HepG2 (cell line): ENCODE measurements around the gene DACT2. TPM values are rescaled to one million over a fixed set of nuclear protein-coding genes. Genes with fewer than 3 reads are reported as not detected.
A peak's percentile ranks its signal among the peaks of the same experiment; 100 is the strongest.

ENCODE experiments used
- CBFB ChIP-seq: sonication (generic); formaldehyde crosslinking; IDR thresholded peaks from 2 replicates; pipeline ENCODE4 v1.4.0; 2020; ENCODE audit warnings: missing genetic modification reagents
- GABPA ChIP-seq, 2 experiments: IDR thresholded peaks; 2 replicates each; pipeline ENCODE4 v1.6.1; 2011 to 2016; ENCODE audit warnings: low read depth in 2 of 2, low read length in 1 of 2, missing biosample characterization in 1 of 2, missing genetic modification characterization in 1 of 2
- HIVEP1 ChIP-seq: sonication (generic); formaldehyde crosslinking; IDR thresholded peaks from 2 replicates; pipeline ENCODE4 v1.4.0; 2020; ENCODE audit warnings: mild to moderate bottlenecking, missing genetic modification reagents
- HNF4A ChIP-seq: sonication (generic); formaldehyde crosslinking; IDR thresholded peaks from 2 replicates; pipeline ENCODE4 v1.4.0; 2020; ENCODE audit warnings: missing genetic modification reagents
- KAT7 ChIP-seq: IDR thresholded peaks from 2 replicates; pipeline ENCODE4 v1.6.1; 2018; ENCODE audit warnings: borderline replicate concordance, missing compliant biosample characterization
- LCORL ChIP-seq, 2 experiments: fragments of 450-650 bp in 1 of 2; sonication (generic) in 1 of 2; formaldehyde crosslinking in 1 of 2; IDR thresholded peaks; 2 replicates each; pipeline versions ENCODE4 v1.5.0 to v1.6.1; 2017 to 2020; ENCODE audit warnings: antibody characterized with exemption in 1 of 2, missing genetic modification reagents in 1 of 2
- NCOA1 ChIP-seq: sonication (generic); formaldehyde crosslinking; IDR thresholded peaks from 2 replicates; pipeline ENCODE4 v1.9.0; 2021; ENCODE audit warnings: missing genetic modification reagents
- RCOR2 ChIP-seq: IDR thresholded peaks from 2 replicates; pipeline ENCODE4 v1.6.1; 2016; ENCODE audit warnings: missing biosample characterization, missing genetic modification reagents
- RELA ChIP-seq: sonication (generic); formaldehyde crosslinking; IDR thresholded peaks from 2 replicates; pipeline ENCODE4 v1.4.0; 2020; ENCODE audit warnings: missing genetic modification reagents
- SRSF1 ChIP-seq: fragments of 200-400 bp; formaldehyde crosslinking; optimal IDR thresholded peaks from 2 replicates; pipeline ENCODE3; 2017; ENCODE audit warnings: mild to moderate bottlenecking, low read depth, low read length, moderate library complexity
- XRCC5 ChIP-seq: fragments of 200-400 bp; formaldehyde crosslinking; optimal IDR thresholded peaks from 2 replicates; pipeline ENCODE3; 2017; ENCODE audit warnings: mild to moderate bottlenecking, low read length
- ZBTB7B ChIP-seq: sonication (generic); formaldehyde crosslinking; IDR thresholded peaks from 2 replicates; pipeline ENCODE4 v1.4.0; 2020; ENCODE audit warnings: missing genetic modification reagents
- ZKSCAN1 ChIP-seq: fragments of 150-350 bp; IDR thresholded peaks from 2 replicates; pipeline ENCODE4 v1.6.1; 2014; ENCODE audit warnings: low read length
- ZNF644 ChIP-seq: IDR thresholded peaks from 2 replicates; pipeline ENCODE4 v1.6.1; 2016; ENCODE audit warnings: low read depth
- polyA plus RNA-seq, 8 experiments: library from polyadenylated mRNA; depleted of rRNA in 3 of 8; stranded (reverse) in 7 of 8; unstranded in 1 of 8; fragments of >200 nt; fragmentation: Illumina TruSeq in 4 of 8; extraction: Trizol in 4 of 8; gene quantifications; 2 replicates each; pipeline versions ENCODE4 v1.2.1 to v1.2.3, GENCODE V29; 2011 to 2016; ENCODE audit warnings: low read depth in 4 of 8, missing spikeins in 1 of 8, mixed read lengths in 1 of 8; ENCODE audit not compliant: insufficient read depth in 1 of 8
- total RNA-seq, 5 experiments: library from RNA; depleted of rRNA; stranded (reverse); fragments of >200 nt; fragmentation: Illumina TruSeq; extraction: Trizol; gene quantifications; 2 replicates each; pipeline ENCODE4 v1.2.3, GENCODE V29; 2016; ENCODE audit warnings: low read depth in 1 of 5
- TF ChIP-seq, protein P1 (sequence below): sonication (generic); formaldehyde crosslinking; IDR thresholded peaks from 2 replicates; pipeline ENCODE4 v1.4.0; 2020; ENCODE audit warnings: missing genetic modification reagents
- TF ChIP-seq, protein P2 (sequence below): sonication (generic); formaldehyde crosslinking; IDR thresholded peaks from 2 replicates; pipeline ENCODE4 v1.5.1; 2020; ENCODE audit warnings: mild to moderate bottlenecking, missing genetic modification reagents, borderline replicate concordance
- TF ChIP-seq, protein P3 (sequence below): sonication (generic); formaldehyde crosslinking; IDR thresholded peaks from 2 replicates; pipeline ENCODE4 v1.5.0; 2020; ENCODE audit warnings: mild to moderate bottlenecking, missing genetic modification reagents, moderate library complexity
- TF ChIP-seq, protein P4 (sequence below): IDR thresholded peaks from 2 replicates; pipeline ENCODE4 v1.6.1; 2016

Gene DACT2
- total and polyA plus RNA-seq, 2 of the 13 experiments (the other 11 are each of a cell fraction or from before 2014, with no cell fraction given): 0.15 TPM; not detected in 1

DNA sequence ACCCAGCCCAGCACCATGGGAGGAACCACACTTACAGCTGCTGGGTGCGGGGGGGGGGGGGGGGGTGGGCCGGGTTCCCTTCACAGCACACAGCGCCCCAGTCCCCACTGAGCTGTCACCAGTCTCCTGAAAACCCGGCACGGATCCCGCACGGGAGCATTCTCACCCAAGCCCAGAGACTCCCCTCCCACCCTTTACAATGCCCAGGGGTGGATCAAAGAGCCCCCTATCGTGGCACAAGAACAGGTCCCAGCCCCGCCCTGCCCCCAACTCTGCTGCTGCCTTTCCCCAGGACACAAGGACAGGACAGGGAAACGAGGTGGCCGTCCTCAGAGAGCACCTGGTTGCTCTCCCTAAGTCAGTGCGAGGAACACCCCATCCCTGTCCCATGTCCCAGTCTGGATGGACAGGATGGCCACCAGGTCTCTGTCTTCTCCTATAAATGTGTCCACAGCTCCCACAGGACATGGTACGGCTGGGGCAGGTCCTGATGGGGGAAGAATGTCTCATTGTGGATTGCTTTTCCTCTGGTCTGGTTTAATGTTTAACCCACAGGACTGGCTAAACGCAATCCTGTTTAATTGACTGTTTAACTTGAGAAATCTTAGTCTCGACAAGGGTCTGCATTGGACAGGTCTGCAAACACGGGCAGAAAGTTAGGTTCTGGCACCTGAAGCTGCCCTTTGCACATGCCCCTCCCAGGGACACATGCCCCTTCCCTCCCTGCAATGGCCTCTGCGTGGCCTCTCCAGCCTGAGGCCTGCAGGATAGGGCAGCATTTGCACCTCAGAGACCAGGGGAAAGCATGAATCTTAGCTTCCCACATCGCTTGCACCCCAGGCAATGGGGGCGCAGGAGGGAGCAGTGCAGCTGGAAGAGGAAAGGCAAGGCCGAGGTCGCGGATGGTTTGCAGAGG is 45.3 kb downstream of the DACT2 start (continued):
- TF ChIP-seq, protein P1, sequence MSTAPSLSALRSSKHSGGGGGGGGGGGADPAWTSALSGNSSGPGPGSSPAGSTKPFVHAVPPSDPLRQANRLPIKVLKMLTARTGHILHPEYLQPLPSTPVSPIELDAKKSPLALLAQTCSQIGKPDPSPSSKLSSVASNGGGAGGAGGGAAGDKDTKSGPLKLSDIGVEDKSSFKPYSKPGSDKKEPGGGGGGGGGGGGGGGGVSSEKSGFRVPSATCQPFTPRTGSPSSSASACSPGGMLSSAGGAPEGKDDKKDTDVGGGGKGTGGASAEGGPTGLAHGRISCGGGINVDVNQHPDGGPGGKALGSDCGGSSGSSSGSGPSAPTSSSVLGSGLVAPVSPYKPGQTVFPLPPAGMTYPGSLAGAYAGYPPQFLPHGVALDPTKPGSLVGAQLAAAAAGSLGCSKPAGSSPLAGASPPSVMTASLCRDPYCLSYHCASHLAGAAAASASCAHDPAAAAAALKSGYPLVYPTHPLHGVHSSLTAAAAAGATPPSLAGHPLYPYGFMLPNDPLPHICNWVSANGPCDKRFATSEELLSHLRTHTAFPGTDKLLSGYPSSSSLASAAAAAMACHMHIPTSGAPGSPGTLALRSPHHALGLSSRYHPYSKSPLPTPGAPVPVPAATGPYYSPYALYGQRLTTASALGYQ (CRISPR knock-in tag): peak; percentile 61; the same call in 1 of the 2 replicates
- no peak for TF ChIP-seq CBFB (CRISPR knock-in tag)
- peak; percentile 92 for TF ChIP-seq HNF4A (CRISPR knock-in tag)
- TF ChIP-seq KAT7 (CRISPR knock-in tag): peak; percentile 32; the same call in 1 of the 2 replicates
- TF ChIP-seq SRSF1: no peak
- TF ChIP-seq RELA (CRISPR knock-in tag): 0 out of 2 replicates have a peak, but pooled peaks have one; percentile 15
- peak; percentile 81; the same call in 1 of the 2 replicates for TF ChIP-seq ZBTB7B (CRISPR knock-in tag)
- peak; percentile 71; the same call in 1 of the 2 replicates for TF ChIP-seq ZNF644
- TF ChIP-seq, protein P2, sequence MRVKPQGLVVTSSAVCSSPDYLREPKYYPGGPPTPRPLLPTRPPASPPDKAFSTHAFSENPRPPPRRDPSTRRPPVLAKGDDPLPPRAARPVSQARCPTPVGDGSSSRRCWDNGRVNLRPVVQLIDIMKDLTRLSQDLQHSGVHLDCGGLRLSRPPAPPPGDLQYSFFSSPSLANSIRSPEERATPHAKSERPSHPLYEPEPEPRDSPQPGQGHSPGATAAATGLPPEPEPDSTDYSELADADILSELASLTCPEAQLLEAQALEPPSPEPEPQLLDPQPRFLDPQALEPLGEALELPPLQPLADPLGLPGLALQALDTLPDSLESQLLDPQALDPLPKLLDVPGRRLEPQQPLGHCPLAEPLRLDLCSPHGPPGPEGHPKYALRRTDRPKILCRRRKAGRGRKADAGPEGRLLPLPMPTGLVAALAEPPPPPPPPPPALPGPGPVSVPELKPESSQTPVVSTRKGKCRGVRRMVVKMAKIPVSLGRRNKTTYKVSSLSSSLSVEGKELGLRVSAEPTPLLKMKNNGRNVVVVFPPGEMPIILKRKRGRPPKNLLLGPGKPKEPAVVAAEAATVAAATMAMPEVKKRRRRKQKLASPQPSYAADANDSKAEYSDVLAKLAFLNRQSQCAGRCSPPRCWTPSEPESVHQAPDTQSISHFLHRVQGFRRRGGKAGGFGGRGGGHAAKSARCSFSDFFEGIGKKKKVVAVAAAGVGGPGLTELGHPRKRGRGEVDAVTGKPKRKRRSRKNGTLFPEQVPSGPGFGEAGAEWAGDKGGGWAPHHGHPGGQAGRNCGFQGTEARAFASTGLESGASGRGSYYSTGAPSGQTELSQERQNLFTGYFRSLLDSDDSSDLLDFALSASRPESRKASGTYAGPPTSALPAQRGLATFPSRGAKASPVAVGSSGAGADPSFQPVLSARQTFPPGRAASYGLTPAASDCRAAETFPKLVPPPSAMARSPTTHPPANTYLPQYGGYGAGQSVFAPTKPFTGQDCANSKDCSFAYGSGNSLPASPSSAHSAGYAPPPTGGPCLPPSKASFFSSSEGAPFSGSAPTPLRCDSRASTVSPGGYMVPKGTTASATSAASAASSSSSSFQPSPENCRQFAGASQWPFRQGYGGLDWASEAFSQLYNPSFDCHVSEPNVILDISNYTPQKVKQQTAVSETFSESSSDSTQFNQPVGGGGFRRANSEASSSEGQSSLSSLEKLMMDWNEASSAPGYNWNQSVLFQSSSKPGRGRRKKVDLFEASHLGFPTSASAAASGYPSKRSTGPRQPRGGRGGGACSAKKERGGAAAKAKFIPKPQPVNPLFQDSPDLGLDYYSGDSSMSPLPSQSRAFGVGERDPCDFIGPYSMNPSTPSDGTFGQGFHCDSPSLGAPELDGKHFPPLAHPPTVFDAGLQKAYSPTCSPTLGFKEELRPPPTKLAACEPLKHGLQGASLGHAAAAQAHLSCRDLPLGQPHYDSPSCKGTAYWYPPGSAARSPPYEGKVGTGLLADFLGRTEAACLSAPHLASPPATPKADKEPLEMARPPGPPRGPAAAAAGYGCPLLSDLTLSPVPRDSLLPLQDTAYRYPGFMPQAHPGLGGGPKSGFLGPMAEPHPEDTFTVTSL (CRISPR knock-in tag): 0 out of 2 replicates have a peak, but pooled peaks have one; percentile 50
- TF ChIP-seq RCOR2 (CRISPR knock-in tag): peak; percentile 76; the same call in 1 of the 2 replicates
- TF ChIP-seq NCOA1 (CRISPR knock-in tag): no peak
- TF ChIP-seq ZKSCAN1: no peak
- no peak for TF ChIP-seq LCORL (IDR thresholded peaks at IDR 0.05)
- TF ChIP-seq LCORL (CRISPR knock-in tag; IDR thresholded peaks at IDR 0.05): peak; percentile 76; the same call in 1 of the 2 replicates
- TF ChIP-seq GABPA (IDR thresholded peaks at IDR 0.05; ENCODE audit: low read depth, low read length): no peak
- no peak for TF ChIP-seq GABPA (CRISPR knock-in tag; IDR thresholded peaks at IDR 0.05; ENCODE audit: low read depth)
- TF ChIP-seq, protein P3, sequence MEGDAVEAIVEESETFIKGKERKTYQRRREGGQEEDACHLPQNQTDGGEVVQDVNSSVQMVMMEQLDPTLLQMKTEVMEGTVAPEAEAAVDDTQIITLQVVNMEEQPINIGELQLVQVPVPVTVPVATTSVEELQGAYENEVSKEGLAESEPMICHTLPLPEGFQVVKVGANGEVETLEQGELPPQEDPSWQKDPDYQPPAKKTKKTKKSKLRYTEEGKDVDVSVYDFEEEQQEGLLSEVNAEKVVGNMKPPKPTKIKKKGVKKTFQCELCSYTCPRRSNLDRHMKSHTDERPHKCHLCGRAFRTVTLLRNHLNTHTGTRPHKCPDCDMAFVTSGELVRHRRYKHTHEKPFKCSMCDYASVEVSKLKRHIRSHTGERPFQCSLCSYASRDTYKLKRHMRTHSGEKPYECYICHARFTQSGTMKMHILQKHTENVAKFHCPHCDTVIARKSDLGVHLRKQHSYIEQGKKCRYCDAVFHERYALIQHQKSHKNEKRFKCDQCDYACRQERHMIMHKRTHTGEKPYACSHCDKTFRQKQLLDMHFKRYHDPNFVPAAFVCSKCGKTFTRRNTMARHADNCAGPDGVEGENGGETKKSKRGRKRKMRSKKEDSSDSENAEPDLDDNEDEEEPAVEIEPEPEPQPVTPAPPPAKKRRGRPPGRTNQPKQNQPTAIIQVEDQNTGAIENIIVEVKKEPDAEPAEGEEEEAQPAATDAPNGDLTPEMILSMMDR (CRISPR knock-in tag): peak; percentile 22; the same call in 1 of the 2 replicates
- TF ChIP-seq HIVEP1: peak; percentile 78
- TF ChIP-seq, protein P4, sequence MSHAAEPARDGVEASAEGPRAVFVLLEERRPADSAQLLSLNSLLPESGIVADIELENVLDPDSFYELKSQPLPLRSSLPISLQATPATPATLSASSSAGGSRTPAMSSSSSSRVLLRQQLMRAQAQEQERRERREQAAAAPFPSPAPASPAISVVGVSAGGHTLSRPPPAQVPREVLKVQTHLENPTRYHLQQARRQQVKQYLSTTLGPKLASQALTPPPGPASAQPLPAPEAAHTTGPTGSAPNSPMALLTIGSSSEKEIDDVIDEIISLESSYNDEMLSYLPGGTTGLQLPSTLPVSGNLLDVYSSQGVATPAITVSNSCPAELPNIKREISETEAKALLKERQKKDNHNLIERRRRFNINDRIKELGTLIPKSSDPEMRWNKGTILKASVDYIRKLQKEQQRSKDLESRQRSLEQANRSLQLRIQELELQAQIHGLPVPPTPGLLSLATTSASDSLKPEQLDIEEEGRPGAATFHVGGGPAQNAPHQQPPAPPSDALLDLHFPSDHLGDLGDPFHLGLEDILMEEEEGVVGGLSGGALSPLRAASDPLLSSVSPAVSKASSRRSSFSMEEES (CRISPR knock-in tag): 0 out of 2 replicates have a peak, but pooled peaks have one; percentile 10
- TF ChIP-seq XRCC5: peak; percentile 66
